ENCODE data around the gene ATRNL1. TPM values are rescaled to one million over a fixed set of nuclear protein-coding genes. Genes with fewer than 3 reads are reported as not detected.

The ATRNL1 gene
- total RNA-seq, 1 donor from 2014 or later, result 16.4 TPM

- Histone ChIP-seq H3K27ac (no peak overlapping the region), H4K20me1 (ENCODE audit: low read depth) (no peaks in the 10 kb centered on the region), H3K4me3 (no peak overlapping the region), H3K4me2 (no peak overlapping the region), H3K27me3 (no peaks in the 10 kb centered on the region), H3K9me3 (ENCODE audit: low read depth) (no peaks in the 10 kb centered on the region), H3F3A (ENCODE audit: low read depth) (no peaks in the 10 kb centered on the region), H3K9ac (no peak overlapping the region), H3K79me2 (ENCODE audit: low read depth) (no peaks in the 10 kb centered on the region), H3K4me1 (no peaks in the 10 kb centered on the region), H3K36me3 (no peaks in the 10 kb centered on the region), H2AFZ (replicated peaks) (no peak overlapping the region)
- Mint-ChIP-seq H3K27ac (no peak overlapping the region), H3K4me1 (no peaks in the 10 kb centered on the region), H3K4me3 (no peak overlapping the region), H3K9me3 (peaks cover 2% of the 10 kb centered on the region), H3K27me3 (ENCODE audit: insufficient read depth, low read depth) (no peaks in the 10 kb centered on the region), H3K36me3 (no peaks in the 10 kb centered on the region)
- no peak for DNase-seq (ENCODE audit: low spot score)
- TF ChIP-seq EZH2 (IDR thresholded peaks at IDR 0.05), result no peak
- TF ChIP-seq EZH2phosphoT487 (IDR thresholded peaks at IDR 0.05), result no peak
- no peak for TF ChIP-seq CTCF (IDR thresholded peaks at IDR 0.05)
These were observed 603.6 kb downstream of the ATRNL1 start for GRCh38 chr10:115696747-115697146.

- Histone ChIP-seq H3F3A (ENCODE audit: low read depth) (no peaks in the 10 kb centered on the region), H2AFZ (replicated peaks) (no peak overlapping the region)
- H3K27ac Mint-ChIP-seq, result no peak overlapping the region
These were observed 612.9 kb downstream of the ATRNL1 start for GRCh38 chr10:115706026-115706425.

GRCh38 chr10:115706488-115707076 lies 613.4 kb downstream of the ATRNL1 start:
- Mint-ChIP-seq H3K9me3 (no peaks in the 10 kb centered on the region), H3K4me3 (no peak overlapping the region), H3K4me1 (no peaks in the 10 kb centered on the region), H3K27ac (no peak overlapping the region), H3K27me3 (ENCODE audit: insufficient read depth, low read depth) (no peaks in the 10 kb centered on the region), H3K36me3 (no peaks in the 10 kb centered on the region)
- Histone ChIP-seq H3K4me2 (no peak overlapping the region), H3K9me3 (ENCODE audit: low read depth) (no peaks in the 10 kb centered on the region), H3K4me3 (no peak overlapping the region), H3K36me3 (no peaks in the 10 kb centered on the region), H3K4me1 (no peaks in the 10 kb centered on the region), H3K27ac (no peak overlapping the region), H3K9ac (no peak overlapping the region), H3K79me2 (ENCODE audit: low read depth) (no peaks in the 10 kb centered on the region), H3F3A (ENCODE audit: low read depth) (no peaks in the 10 kb centered on the region), H2AFZ (replicated peaks) (no peak overlapping the region), H3K27me3 (no peaks in the 10 kb centered on the region), H4K20me1 (ENCODE audit: low read depth) (no peaks in the 10 kb centered on the region)
- TF ChIP-seq EZH2 (IDR thresholded peaks at IDR 0.05) (no peak), CTCF (IDR thresholded peaks at IDR 0.05) (peak; percentile 80)
- peak; percentile 42 for DNase-seq (ENCODE audit: low spot score)

More at GRCh38 chr10:115706026-115706425, 612.9 kb downstream of the ATRNL1 start:
- H3K4me1 ChIP-seq, result no peaks in the 10 kb centered on the region
- H4K20me1 ChIP-seq (ENCODE audit: low read depth), result no peaks in the 10 kb centered on the region
- no peak overlapping the region for H3K27ac ChIP-seq
- no peaks in the 10 kb centered on the region for H3K36me3 Mint-ChIP-seq
- no peak for DNase-seq (ENCODE audit: low spot score)
- H3K27me3 ChIP-seq, result no peaks in the 10 kb centered on the region
- H3K4me3 Mint-ChIP-seq, result no peak overlapping the region
- no peak for TF ChIP-seq EZH2 (IDR thresholded peaks at IDR 0.05)
- TF ChIP-seq EZH2phosphoT487 (IDR thresholded peaks at IDR 0.05), result no peak
- TF ChIP-seq CTCF (IDR thresholded peaks at IDR 0.05), result no peak
- H3K4me2 ChIP-seq, result no peak overlapping the region
- H3K9me3 Mint-ChIP-seq, result no peaks in the 10 kb centered on the region
- no peak overlapping the region for H3K9ac ChIP-seq
- no peak overlapping the region for H3K4me3 ChIP-seq
- H3K79me2 ChIP-seq (ENCODE audit: low read depth), result no peaks in the 10 kb centered on the region
- no peaks in the 10 kb centered on the region for H3K36me3 ChIP-seq
- H3K9me3 ChIP-seq (ENCODE audit: low read depth), result no peaks in the 10 kb centered on the region
- H3K4me1 Mint-ChIP-seq, result no peaks in the 10 kb centered on the region
- no peaks in the 10 kb centered on the region for H3K27me3 Mint-ChIP-seq (ENCODE audit: insufficient read depth, low read depth)
